GM21526 (cell line): ENCODE results near the gene COL20A1.

Source experiments
- ATAC-seq: cut with Tn5 transposase; IDR thresholded peaks from one replicate; pipeline ENCODE4 v1.9.1; 2021; ENCODE audit warnings: moderate library complexity; ENCODE audit not compliant: unreplicated experiment, low FRiP score

The COL20A1 gene

DNA sequence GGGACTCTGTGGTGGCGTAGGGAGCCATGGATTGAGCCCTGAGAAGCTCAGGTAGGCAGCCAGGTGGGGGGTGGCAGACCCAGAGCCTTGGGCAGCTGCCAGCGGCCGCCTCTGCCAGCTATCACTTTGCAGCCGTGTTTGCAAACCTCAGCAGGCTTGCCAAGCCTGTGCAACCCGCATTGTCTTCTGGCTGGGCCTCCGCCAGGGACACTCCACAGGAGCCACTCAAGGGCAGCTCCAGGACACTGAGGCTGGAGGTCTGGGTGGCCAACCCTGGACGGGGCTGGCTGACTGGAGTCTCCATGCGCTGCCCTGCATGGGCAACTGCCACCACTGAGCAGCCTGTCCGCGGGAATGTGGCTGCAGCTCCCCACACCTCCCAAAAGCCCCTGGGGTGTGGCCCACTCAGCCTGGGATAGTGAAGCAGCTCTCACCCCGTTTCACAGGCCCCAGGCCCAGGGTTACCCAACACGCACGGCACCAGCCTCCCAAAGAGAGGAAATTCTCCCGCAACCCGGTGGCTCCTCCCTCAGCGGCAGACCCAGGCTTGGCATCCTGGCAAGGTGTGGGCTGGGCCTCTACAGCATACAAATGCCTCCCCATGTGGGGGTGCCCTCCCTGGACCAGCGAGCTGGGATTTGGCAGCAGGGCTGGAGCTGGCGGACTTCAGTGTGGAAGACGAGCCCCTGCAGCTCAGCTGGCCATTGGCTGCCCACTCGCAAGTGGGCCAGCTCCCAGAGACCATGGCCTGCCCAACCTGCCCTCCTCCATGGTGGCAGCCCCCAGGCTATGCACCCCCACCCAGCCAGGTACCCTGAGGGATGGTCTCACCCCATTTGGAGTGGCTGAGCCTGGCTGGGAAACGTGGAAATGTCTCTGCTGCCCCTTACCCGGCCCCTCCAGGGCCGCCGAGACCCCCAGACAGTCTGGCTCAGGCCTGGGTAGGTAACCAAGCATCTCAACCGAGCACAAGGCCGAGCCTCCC lies 65.2 kb downstream of the COL20A1 start:
- no peak for ATAC-seq

- no peak for ATAC-seq
Observed at GRCh38 chr20:63359164-63359934, 66.4 kb downstream of the COL20A1 start.

GRCh38 chr20:63359937-63360849 lies 67.2 kb downstream of the COL20A1 start:
- no peak for ATAC-seq

GRCh38 chr20:63360850-63361518 lies 68.0 kb downstream of the COL20A1 start, which contains the start of gene CHRNA4:
Gene CHRNA4, minus strand, starts transcription at chr20:63361349. Its CDS starts 184 bp downstream, at chr20:63361165.
- no peak for ATAC-seq

GRCh38 chr20:63361519-63362435 lies 68.8 kb downstream of the COL20A1 start:
- no peak for ATAC-seq

DNA sequence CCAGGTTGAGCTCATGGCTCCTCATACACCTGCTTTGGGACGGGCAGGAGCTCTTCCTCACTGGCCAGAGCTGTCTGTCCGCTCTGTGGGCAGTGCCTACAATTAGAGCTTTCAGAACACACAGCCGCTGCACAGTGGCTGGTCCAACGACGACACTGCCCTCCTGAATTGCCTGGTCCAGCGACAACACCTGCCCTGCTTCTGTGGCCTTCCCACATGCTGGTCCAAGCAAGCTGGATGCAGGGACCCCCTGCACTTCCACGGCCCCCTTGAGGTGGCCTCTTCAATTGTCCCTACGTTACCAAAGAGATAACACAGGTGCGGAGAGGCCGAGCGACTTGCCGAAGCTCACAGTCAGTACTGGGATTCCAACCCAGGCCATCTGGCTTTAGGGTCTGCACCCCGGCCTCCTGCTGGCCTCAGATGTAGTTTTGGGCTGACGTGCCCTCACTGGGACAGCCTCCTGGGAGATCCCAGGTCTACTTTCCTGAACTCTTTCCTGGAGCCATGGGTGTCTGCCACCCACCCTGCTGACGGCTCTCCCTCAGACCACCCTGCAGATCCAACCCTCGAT lies 69.5 kb downstream of the COL20A1 start:
- no peak for ATAC-seq

DNA sequence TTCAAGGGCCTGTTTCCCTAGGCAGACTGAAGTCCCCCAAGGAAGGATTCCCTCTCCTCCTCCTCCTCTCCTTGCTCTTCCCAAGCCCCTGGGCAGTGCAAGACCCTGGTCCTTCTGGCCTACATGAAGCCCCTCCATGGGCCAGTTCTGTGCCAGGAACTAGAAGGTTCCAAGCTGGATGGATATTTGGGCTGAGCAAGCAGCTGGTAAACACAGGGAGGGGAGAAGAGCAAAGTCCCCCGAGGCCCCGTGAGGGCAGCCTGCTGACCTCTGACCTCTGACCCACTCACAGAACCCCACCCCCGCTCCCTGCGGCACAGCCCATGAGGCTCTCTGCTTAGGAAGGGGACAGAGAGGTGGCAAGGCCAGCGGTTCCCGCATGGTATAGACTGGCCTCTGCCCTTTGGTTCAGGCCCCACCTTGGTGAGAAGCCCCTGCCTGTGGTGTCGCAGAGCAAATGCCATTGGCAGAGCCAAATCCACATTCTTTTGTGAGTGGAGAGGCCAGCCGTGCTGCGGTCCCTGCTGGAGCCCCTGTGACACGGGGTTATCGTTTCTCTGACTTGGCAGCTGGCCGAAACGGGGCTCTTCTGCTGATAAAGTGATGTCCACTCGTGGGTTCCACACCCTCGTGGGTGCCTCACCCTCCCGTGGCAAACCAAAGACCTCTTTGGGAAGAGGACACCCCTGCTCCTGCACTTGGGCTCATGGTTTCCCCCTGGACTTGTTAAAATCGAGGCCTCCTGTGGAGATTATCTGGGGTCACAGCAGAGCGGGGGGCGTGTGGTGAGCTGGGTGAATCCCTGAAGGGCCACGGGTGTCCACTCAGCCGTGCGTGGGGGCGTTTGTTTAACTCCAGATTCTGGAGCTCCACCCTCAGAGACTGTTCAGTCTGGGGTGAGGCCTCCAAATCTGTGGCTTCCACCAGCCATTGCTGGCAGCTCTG lies 70.3 kb downstream of the COL20A1 start:
- no peak for ATAC-seq

GRCh38 chr20:63363981-63364561 lies 71.1 kb downstream of the COL20A1 start:
- no peak for ATAC-seq

DNA sequence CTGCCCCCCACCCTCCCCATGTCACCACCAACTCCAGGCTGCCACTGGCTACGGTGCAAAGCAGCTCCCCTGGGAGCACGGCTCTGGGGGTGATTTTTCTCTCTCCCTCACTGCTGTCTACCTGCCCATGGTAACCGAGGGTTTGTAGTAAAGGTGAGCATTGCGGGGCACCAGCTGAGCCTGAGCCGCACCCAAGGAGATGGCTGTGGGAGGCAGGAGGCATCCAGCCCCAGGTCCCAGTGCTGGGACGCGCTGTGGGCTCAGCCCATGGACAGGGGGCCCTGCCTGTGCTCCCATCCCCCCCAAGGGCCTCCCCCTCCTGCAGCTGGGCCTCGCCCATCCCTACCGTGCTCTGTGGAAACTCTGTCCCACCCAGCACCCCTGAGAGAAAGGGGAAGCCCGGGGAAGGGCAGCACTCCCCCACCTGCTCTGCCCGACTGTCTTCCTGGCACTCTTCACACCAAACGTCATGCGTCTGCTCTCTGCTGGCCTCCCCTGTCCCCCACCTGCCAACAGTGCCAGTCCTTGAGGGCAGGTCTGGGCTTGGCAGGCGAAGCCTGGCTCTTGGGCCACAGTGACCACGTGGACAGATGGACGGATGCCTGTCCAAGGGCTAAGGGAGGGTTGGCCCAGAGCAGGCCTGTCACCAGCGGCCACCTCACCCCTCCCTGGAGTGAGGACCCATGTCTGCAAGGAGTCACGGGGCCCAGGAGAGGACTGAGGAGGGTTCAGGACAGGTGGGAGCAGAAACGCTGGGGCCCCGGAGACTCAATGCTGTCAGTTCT lies 72.0 kb downstream of the COL20A1 start:
- no peak for ATAC-seq

DNA sequence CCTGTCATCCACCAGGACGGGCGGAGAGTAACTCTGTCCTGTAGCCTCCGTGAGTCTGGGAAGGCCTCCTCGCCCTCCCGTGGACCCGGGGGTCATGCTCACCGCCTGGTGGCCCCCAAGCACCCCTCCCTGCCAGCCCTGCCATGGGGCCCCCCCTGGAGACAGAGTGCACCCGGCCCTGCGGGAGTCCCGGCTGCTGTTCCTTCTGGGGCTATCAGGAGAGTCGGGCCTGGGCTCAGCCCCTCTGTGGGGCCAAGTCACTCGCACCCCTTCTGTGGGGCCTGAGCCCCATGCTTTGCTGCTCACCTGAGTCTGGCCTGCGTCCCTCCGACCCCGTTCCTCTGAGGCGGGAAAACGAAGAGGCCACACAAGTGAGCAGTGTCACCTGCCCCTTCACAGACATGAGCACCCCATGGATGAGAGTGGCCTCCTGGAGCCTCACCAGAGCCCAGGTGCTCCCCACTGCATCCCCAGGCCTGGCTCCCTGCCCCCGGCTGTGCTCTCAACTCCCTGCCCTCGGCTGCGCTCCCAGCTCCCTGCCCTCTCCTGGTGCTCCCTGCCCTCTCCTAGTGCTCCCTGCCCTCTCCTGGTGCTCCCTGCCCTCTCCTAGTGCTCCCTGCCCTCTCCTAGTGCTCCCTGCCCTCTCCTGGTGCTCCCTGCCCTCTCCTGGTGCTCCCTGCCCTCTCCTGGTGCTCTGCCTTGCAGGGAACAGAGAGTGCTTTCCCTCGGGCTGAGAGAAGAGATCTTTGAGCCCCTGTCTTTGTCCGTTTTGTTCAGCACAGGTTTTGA lies 72.8 kb downstream of the COL20A1 start:
- no peak for ATAC-seq

- no peak for ATAC-seq
Observed at GRCh38 chr20:63366390-63367365, 73.7 kb downstream of the COL20A1 start.

DNA sequence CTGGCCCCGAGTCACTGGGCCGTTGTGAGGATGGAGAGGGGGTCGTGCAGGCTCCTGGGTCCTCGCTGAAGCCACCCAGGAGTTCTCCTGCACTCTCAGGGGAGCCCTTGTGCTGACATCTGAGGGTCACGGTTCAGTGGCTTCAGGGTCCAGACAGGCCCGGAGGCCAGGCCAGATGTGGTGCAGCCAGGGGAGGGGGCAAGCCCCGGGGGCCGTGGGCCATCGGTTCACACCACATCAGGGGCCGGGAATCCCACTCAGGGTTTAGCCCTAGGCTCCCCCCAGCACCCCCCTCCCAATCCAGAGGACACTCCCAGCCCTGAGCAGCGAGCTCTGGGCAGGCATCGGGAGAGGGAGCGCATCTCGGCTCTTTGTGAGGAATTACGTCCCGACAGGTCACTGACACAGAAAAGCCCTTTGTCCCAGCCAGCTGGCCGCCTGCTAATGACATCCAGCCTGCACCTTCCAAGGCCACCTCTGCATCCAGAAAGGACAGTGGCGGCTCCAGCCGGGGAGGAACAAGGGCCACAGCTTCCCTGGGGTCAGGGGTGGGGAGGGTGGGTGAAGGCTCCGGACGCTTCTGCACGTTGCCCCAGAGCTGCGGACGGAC lies 74.6 kb downstream of the COL20A1 start:
- ATAC-seq, result no peak

DNA sequence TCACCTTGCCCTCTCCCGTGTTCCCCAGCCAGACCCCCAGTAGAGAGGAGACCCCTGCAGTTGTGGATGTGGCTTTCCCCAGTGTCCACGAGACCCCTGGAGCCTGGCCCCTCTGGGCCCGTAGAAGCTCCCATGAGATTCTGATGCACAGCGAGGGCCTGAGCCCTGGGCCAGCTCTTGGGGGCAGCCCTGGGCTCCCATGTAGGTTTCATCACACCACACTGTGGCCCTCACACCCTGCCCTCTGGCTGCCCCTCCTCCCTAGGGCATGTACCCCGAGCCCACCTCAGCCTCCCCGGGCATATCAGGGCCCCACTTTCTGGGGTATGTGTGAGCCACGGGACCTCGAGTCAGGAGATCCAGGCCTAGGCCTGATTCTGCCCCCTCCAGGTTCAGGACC lies 75.2 kb downstream of the COL20A1 start:
- ATAC-seq, result no peak

- ATAC-seq, result no peak
Observed at GRCh38 chr20:63369024-63369530, 76.1 kb downstream of the COL20A1 start.
